PC-9 (cell line): ENCODE results near the gene SRRM5. TPM values are rescaled to one million over a fixed set of nuclear protein-coding genes. Genes with fewer than 3 reads are reported as not detected.
"Not testable (repeated sequence)": the region's sequence is repeated elsewhere in the genome, so short reads cannot be mapped to it uniquely, and the experiment has no call there.

ENCODE experiments used
- BruUV-seq: library from RNA; stranded (reverse); fragments of 400-500 nt; replicated peaks from 2 replicates; lab custom pipeline; 2021; lab: Mats Ljungman, UMichigan
- CTCF ChIA-PET: fragments of 300-600 bp; sonication (Branson Sonifier 250); formaldehyde crosslinking; loops from one replicate; lab custom pipeline; 2022; ENCODE audit warnings: antibody characterized with exemption; lab: Charles Lee
- POLR2A ChIA-PET: fragments of 300-600 bp; sonication (Branson Sonifier 250); formaldehyde crosslinking; loops from one replicate; lab custom pipeline; 2022; ENCODE audit warnings: antibody characterized with exemption; ENCODE audit not compliant: unreplicated experiment; lab: Charles Lee
- DNase-seq, 2 experiments: peaks; one replicate each; pipeline versions ENCODE4 v3.0.0 to v3.0.0-alpha.2; 2015 to 2022; ENCODE audit warnings: mixed read lengths in 1 of 2
- H2AFZ ChIP-seq: fragments of 200-600 bp; sonication (generic); 2 replicates; pipeline ENCODE4 v1.8.1; 2017; ENCODE audit warnings: antibody characterized with exemption
- H3F3A ChIP-seq: fragments of 200-600 bp; sonication (generic); 2 replicates; pipeline ENCODE4 v1.8.1; 2017; ENCODE audit warnings: antibody characterized with exemption, mild to moderate bottlenecking, low read depth; ENCODE audit not compliant: insufficient read depth
- H3K27ac ChIP-seq: fragments of 200-600 bp; sonication (generic); 2 replicates; pipeline ENCODE4 v1.6.1; 2016; ENCODE audit warnings: mixed run types
- H3K27me3 ChIP-seq: fragments of 200-600 bp; sonication (generic); 2 replicates; pipeline ENCODE4 v1.6.1; 2016; ENCODE audit warnings: low read depth, mixed run types; ENCODE audit not compliant: insufficient read depth
- H3K36me3 ChIP-seq: fragments of 200-600 bp; sonication (generic); 2 replicates; pipeline ENCODE4 v1.6.1; 2016; ENCODE audit warnings: low read depth, mixed run types
- H3K4me1 ChIP-seq: fragments of 200-600 bp; sonication (generic); replicated peaks from 2 replicates; pipeline ENCODE4 v1.6.1; 2016; ENCODE audit warnings: mixed run types; ENCODE audit not compliant: insufficient read depth
- H3K4me2 ChIP-seq: fragments of 200-600 bp; sonication (generic); 2 replicates; pipeline ENCODE4 v1.6.1; 2017; ENCODE audit warnings: mixed run types
- H3K4me3 ChIP-seq: fragments of 200-600 bp; sonication (generic); 2 replicates; pipeline ENCODE4 v1.6.1; 2016; ENCODE audit warnings: mixed run types
- H3K79me2 ChIP-seq: fragments of 200-600 bp; sonication (generic); 2 replicates; pipeline ENCODE4 v1.6.1; 2017; ENCODE audit warnings: low read depth, mixed run types
- H3K9me2 ChIP-seq: fragments of 200-600 bp; sonication (generic); 2 replicates; pipeline ENCODE4 v1.8.1; 2017; ENCODE audit warnings: mild to moderate bottlenecking; ENCODE audit not compliant: insufficient read depth
- H3K9me3 ChIP-seq: fragments of 200-600 bp; sonication (generic); 2 replicates; pipeline ENCODE4 v1.8.1; 2016; ENCODE audit warnings: low read depth; ENCODE audit not compliant: insufficient read depth
- H4K20me1 ChIP-seq: fragments of 200-600 bp; sonication (generic); 2 replicates; pipeline ENCODE4 v1.8.1; 2017; ENCODE audit not compliant: insufficient read depth
- EZH2 ChIP-seq: fragments of 200-600 bp; sonication (generic); IDR thresholded peaks from 2 replicates; pipeline ENCODE4 v1.8.0; 2017; ENCODE audit warnings: antibody characterized with exemption, low read depth
- intact Hi-C: fragments of 100-400 bp; cut with micrococcal nuclease; formaldehyde crosslinking; loops from one replicate; pipeline ENCODE4 v1.10.0; 2022; ENCODE audit not compliant: unreplicated experiment
- total RNA-seq: library from RNA; stranded (reverse); gene quantifications from 2 replicates; pipeline ENCODE4 v1.2.3, GENCODE V29; 2021
- TF ChIP-seq, protein P1 (sequence below): fragments of 200-600 bp; sonication (generic); conservative IDR thresholded peaks from 2 replicates; pipeline ENCODE4 v1.6.1; 2017; ENCODE audit warnings: mixed run types, antibody characterized with exemption, mild to moderate bottlenecking, moderate library complexity

The SRRM5 gene
- total RNA-seq, 1 experiment from 2014 or later, result 0.37 TPM

DNA sequence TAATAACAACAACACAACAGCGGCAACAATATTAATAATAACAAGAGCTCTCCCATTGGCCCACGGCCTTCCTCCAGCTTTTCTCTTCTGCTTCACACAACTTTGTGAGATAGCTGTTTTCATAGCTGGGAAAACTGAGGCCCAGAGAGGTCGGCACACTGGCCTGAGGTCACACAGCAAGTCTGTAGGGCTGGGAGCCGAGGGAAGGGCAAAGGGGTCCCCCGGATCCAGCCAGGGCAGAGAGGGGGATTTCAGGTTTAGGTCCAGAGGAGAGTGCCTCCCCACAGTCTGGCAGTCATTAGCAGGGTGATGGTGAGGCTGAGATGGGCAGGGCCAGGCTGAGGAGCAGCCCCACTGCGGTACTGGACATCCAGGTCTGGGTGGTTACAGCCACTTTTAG lies 36.7 kb downstream of the SRRM5 start:
- H3K4me1 ChIP-seq, result no peaks in the 10 kb centered on the region
- 0 out of 2 replicates have a peak, but pooled peaks cover 2% of the 10 kb centered on the region for H4K20me1 ChIP-seq
- no peak overlapping the region for H2AFZ ChIP-seq
- H3K36me3 ChIP-seq, result peaks cover 15% of the 10 kb centered on the region; the same call in 1 of the 2 replicates
- ChIA-PET CTCF (no interaction called here), POLR2A (no interaction called here)
- no peaks in the 10 kb centered on the region for H3K9me3 ChIP-seq
- intact Hi-C loops, result no loop called here
- no peak for TF ChIP-seq EZH2
- TF ChIP-seq, protein P1, sequence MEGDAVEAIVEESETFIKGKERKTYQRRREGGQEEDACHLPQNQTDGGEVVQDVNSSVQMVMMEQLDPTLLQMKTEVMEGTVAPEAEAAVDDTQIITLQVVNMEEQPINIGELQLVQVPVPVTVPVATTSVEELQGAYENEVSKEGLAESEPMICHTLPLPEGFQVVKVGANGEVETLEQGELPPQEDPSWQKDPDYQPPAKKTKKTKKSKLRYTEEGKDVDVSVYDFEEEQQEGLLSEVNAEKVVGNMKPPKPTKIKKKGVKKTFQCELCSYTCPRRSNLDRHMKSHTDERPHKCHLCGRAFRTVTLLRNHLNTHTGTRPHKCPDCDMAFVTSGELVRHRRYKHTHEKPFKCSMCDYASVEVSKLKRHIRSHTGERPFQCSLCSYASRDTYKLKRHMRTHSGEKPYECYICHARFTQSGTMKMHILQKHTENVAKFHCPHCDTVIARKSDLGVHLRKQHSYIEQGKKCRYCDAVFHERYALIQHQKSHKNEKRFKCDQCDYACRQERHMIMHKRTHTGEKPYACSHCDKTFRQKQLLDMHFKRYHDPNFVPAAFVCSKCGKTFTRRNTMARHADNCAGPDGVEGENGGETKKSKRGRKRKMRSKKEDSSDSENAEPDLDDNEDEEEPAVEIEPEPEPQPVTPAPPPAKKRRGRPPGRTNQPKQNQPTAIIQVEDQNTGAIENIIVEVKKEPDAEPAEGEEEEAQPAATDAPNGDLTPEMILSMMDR, result no peak
- H3K9me2 ChIP-seq, result no peaks in the 10 kb centered on the region
- no peaks in the 10 kb centered on the region for H3K27me3 ChIP-seq
- H3K79me2 ChIP-seq, result no peaks in the 10 kb centered on the region
- BruUV-seq, result no TSS peak
- no peak for DNase-seq
- H3F3A ChIP-seq, result peaks cover 37% of the 10 kb centered on the region
- H3K4me3 ChIP-seq, result no peak overlapping the region
- H3K4me2 ChIP-seq, result no peak overlapping the region
- H3K27ac ChIP-seq, result no peak overlapping the region

DNA sequence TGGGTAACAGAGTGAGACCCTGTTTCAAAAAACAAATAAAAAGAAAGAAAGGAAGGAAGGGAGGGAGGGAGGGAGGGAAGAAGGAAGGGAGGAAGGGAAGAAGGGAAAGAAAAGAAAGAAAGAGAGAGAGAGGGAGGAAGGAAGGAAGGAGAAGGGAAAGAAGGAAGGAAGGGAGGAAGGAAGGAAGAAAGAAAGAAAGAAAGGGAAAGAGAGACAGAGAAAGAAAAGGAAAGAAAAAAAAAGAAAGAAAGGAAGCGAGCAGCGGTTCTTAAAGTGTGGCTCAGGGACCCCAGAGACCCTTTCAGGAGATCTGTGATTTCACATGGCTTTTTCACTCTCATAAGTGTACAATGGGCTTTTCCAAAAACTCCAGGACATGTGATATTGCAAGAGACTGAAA lies 37.6 kb downstream of the SRRM5 start:
- Histone ChIP-seq H3K4me3 (no peak overlapping the region), H2AFZ (no peak overlapping the region), H4K20me1 (peaks cover 4% of the 10 kb centered on the region; the same call in 1 of the 2 replicates), H3K4me1 (no peaks in the 10 kb centered on the region), H3K27me3 (no peaks in the 10 kb centered on the region), H3K9me2 (no peaks in the 10 kb centered on the region), H3K9me3 (no peaks in the 10 kb centered on the region), H3F3A (peaks cover 40% of the 10 kb centered on the region), H3K36me3 (peaks cover 15% of the 10 kb centered on the region; the same call in 1 of the 2 replicates), H3K4me2 (no peak overlapping the region), H3K79me2 (no peaks in the 10 kb centered on the region), H3K27ac (no peak overlapping the region)
- no peak for TF ChIP-seq EZH2
- TF ChIP-seq, protein P1, result no peak
- intact Hi-C loops, result no loop called here
- BruUV-seq, result no TSS peak
- CTCF ChIA-PET, result interaction anchor here (0.7 to 0.9 kb wide), 2 partner anchors 46 to 160 kb away, joined by 3 to 7 read pairs; no protein-coding TSS in a partner anchor
- DNase-seq, result no peak
- POLR2A ChIA-PET, result no interaction called here

DNA sequence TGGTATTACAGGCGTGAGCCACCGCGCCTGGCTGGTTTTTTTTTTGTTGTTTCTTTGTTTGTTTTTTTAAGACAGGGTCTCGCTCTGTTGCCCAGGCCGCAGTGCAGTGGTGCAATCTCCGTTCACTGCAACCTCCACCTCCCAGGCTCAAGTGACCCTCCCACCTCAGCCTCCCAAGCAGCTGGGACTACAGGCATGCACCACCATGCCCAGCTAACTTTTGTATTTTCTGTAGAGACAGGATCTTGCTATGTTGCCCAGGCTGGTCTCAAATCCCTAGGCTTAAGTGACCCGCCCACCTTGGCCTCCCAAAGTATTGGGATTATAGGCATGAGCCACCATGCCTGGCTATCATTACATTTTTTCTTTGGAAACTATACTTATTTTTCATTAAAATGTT lies 38.4 kb downstream of the SRRM5 start:
- H3K4me3 ChIP-seq, H3K4me2 ChIP-seq, H3K27ac ChIP-seq, POLR2A ChIA-PET, H3K27me3 ChIP-seq, H3K9me2 ChIP-seq, H3K4me1 ChIP-seq, H2AFZ ChIP-seq, H3K79me2 ChIP-seq, BruUV-seq, H4K20me1 ChIP-seq, DNase-seq, H3K9me3 ChIP-seq: not testable (repeated sequence)
- Histone ChIP-seq H3K36me3 (peaks cover 16% of the 10 kb centered on the region), H3F3A (peaks cover 47% of the 10 kb centered on the region)
- intact Hi-C loops, result loop anchor here (10.0 kb wide), 1 partner anchor 215 kb away; no protein-coding TSS in a partner anchor
- CTCF ChIA-PET, result interaction anchor here (0.7 to 0.9 kb wide), 3 partner anchors 47 to 159 kb away, joined by 3 to 7 read pairs (median 3); no protein-coding TSS in a partner anchor
